SK-N-SH (cell line): ENCODE data around the gene FLYWCH1.

Source experiments
- CTCF ChIP-seq: fragments of 200-600 bp; sonication (generic); IDR thresholded peaks from 2 replicates; pipeline ENCODE4 v1.6.1; 2017; ENCODE audit warnings: antibody characterized with exemption, mild to moderate bottlenecking, moderate library complexity
- EZH2phosphoT487 ChIP-seq: fragments of 200-600 bp; sonication (generic); IDR thresholded peaks from 2 replicates; pipeline ENCODE4 v1.6.1; 2017; ENCODE audit warnings: low read depth, mixed run types, mild to moderate bottlenecking, antibody characterized with exemption, moderate library complexity, borderline replicate concordance
- RCOR1 ChIP-seq: fragments of 150-350 bp; IDR thresholded peaks from 2 replicates; pipeline ENCODE4 v1.6.1; 2017; ENCODE audit warnings: antibody characterized with exemption, low read length
- REST ChIP-seq: IDR thresholded peaks from 2 replicates; pipeline ENCODE4 v1.6.1; 2012; ENCODE audit warnings: mild to moderate bottlenecking, low read depth, low read length, moderate library complexity
- YY1 ChIP-seq: IDR thresholded peaks from 2 replicates; pipeline ENCODE4 v1.4.0; 2012; ENCODE audit warnings: low read depth, mild to moderate bottlenecking
- TF ChIP-seq, protein P1 (sequence below): IDR thresholded peaks from 2 replicates; pipeline ENCODE4 v1.4.0; 2012; ENCODE audit warnings: low read depth, borderline replicate concordance

- TF ChIP-seq CTCF (no peak), RCOR1 (no peak), EZH2phosphoT487 (no peak), YY1 (no peak), REST (no peak)
- TF ChIP-seq, protein P1, sequence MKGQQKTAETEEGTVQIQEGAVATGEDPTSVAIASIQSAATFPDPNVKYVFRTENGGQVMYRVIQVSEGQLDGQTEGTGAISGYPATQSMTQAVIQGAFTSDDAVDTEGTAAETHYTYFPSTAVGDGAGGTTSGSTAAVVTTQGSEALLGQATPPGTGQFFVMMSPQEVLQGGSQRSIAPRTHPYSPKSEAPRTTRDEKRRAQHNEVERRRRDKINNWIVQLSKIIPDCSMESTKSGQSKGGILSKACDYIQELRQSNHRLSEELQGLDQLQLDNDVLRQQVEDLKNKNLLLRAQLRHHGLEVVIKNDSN = no peak
These were observed 13.4 kb downstream of the FLYWCH1 start for GRCh38 chr16:2924901-2925755.
